ENCODE results near the gene PCDH12.

The PCDH12 gene

DNA sequence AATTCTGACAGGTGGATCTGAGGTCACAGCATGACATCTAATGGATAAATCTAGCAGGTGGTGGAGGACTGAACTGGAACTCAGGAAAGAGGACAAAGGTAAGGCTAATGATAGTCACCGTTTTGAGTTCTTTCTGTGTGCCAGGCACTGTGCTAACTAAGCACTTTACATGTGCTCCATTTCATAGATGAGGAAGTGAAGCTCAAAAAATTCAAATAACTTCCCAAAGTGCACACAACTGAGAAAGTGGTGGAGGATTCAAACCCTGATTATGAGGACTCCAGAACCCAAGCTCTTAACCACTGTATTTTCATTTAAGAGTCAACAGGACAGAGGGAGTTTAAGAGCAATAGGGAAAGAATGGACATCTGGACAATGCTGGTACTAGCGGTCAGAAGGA is 41.5 kb downstream of the PCDH12 start:
- Histone ChIP-seq H3K4me3 (ENCODE audit: low read length, poor library complexity, severe bottlenecking) (no peak overlapping the region), H3K9ac (ENCODE audit: low read depth, low read length, poor library complexity, severe bottlenecking) (no peak overlapping the region), H3K79me2 (ENCODE audit: insufficient read depth, low read length) (no peaks in the 10 kb centered on the region), H3K36me3 (ENCODE audit: insufficient read depth, low read length) (no peaks in the 10 kb centered on the region), H3K4me1 (ENCODE audit: insufficient read depth, low read length, poor library complexity, severe bottlenecking) (no peaks in the 10 kb centered on the region), H4K20me1 (ENCODE audit: insufficient read depth, low read length, poor library complexity, severe bottlenecking) (no peaks in the 10 kb centered on the region), H3K9me2 (replicated peaks; ENCODE audit: low read depth, low read length) (no peaks in the 10 kb centered on the region), H3K9me3 (ENCODE audit: insufficient read depth, low read depth, low read length) (no peaks in the 10 kb centered on the region), H3F3A (ENCODE audit: low read depth) (no peaks in the 10 kb centered on the region), H2AFZ (ENCODE audit: low read length) (no peak overlapping the region), H3K4me2 (ENCODE audit: low read depth, low read length, poor library complexity, severe bottlenecking) (no peak overlapping the region), H3K27me3 (ENCODE audit: insufficient read depth, low read length, poor library complexity, severe bottlenecking) (no peaks in the 10 kb centered on the region)
- TF ChIP-seq CTCF (conservative IDR thresholded peaks at IDR 0.05; ENCODE audit: low read length) (no peak), EZH2phosphoT487 (IDR thresholded peaks at IDR 0.05; ENCODE audit: borderline replicate concordance) (no peak)

DNA sequence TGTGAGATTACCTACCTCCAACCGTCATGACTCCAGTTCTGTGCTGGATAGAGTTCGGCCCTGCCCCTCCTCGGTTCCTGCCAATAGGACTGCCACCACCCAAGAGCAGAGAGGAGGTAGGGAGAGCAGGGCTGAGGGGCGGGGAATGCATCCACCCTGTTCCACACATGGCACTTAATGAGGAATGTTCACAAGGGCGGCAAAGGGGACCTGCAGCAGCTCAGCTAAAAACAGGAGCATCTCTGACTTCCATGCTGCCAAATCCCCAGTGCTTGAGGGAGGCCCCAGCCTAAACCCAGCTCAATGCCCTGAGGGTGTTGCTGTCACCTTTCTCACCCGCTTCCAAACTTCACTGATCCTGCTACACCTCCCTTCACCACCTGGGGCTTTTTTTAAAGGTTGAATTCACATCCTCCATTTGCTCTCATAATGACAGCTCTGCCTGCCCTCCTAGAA is 42.1 kb downstream of the PCDH12 start:
- Histone ChIP-seq H3K9me2 (replicated peaks; ENCODE audit: low read depth, low read length) (no peaks in the 10 kb centered on the region), H2AFZ (ENCODE audit: low read length) (no peak overlapping the region), H3K4me3 (ENCODE audit: low read length, poor library complexity, severe bottlenecking) (no peak overlapping the region), H4K20me1 (ENCODE audit: insufficient read depth, low read length, poor library complexity, severe bottlenecking) (no peaks in the 10 kb centered on the region), H3K79me2 (ENCODE audit: insufficient read depth, low read length) (no peaks in the 10 kb centered on the region), H3K4me1 (ENCODE audit: insufficient read depth, low read length, poor library complexity, severe bottlenecking) (no peaks in the 10 kb centered on the region), H3K36me3 (ENCODE audit: insufficient read depth, low read length) (no peaks in the 10 kb centered on the region), H3K9me3 (ENCODE audit: insufficient read depth, low read depth, low read length) (no peaks in the 10 kb centered on the region), H3K27me3 (ENCODE audit: insufficient read depth, low read length, poor library complexity, severe bottlenecking) (no peaks in the 10 kb centered on the region), H3K4me2 (ENCODE audit: low read depth, low read length, poor library complexity, severe bottlenecking) (no peak overlapping the region), H3F3A (ENCODE audit: low read depth) (no peaks in the 10 kb centered on the region), H3K9ac (ENCODE audit: low read depth, low read length, poor library complexity, severe bottlenecking) (no peak overlapping the region)
- no peak for TF ChIP-seq CTCF (conservative IDR thresholded peaks at IDR 0.05; ENCODE audit: low read length)
- no peak for TF ChIP-seq EZH2phosphoT487 (IDR thresholded peaks at IDR 0.05; ENCODE audit: borderline replicate concordance)

DNA sequence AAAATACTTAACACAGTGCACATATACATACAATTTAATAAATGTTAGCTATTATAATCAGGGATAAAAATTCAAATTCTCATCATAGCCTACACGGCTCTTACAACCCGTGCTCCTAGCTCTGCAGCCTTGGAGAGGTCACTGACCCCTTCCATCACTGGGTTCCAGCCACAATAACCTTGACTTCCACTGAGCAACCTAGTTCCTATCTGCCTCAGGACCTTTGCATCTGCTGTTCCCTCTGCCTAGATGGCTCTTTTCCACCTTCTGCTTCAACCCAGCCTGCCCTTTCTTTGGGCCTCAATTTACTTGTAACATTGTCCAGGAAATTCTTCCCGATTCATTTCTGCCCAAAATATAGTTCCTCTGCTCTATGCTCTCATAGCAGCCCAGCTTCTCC is 43.2 kb downstream of the PCDH12 start:
- TF ChIP-seq CTCF (conservative IDR thresholded peaks at IDR 0.05; ENCODE audit: low read length) (no peak), EZH2phosphoT487 (IDR thresholded peaks at IDR 0.05; ENCODE audit: borderline replicate concordance) (no peak)
- Histone ChIP-seq H3K4me2 (ENCODE audit: low read depth, low read length, poor library complexity, severe bottlenecking) (no peak overlapping the region), H3K79me2 (ENCODE audit: insufficient read depth, low read length) (no peaks in the 10 kb centered on the region), H3K4me3 (ENCODE audit: low read length, poor library complexity, severe bottlenecking) (no peak overlapping the region), H3K9me3 (ENCODE audit: insufficient read depth, low read depth, low read length) (no peaks in the 10 kb centered on the region), H3K27me3 (ENCODE audit: insufficient read depth, low read length, poor library complexity, severe bottlenecking) (no peaks in the 10 kb centered on the region), H2AFZ (ENCODE audit: low read length) (no peak overlapping the region), H3K4me1 (ENCODE audit: insufficient read depth, low read length, poor library complexity, severe bottlenecking) (no peaks in the 10 kb centered on the region), H3F3A (ENCODE audit: low read depth) (no peaks in the 10 kb centered on the region), H4K20me1 (ENCODE audit: insufficient read depth, low read length, poor library complexity, severe bottlenecking) (no peaks in the 10 kb centered on the region), H3K9me2 (replicated peaks; ENCODE audit: low read depth, low read length) (no peaks in the 10 kb centered on the region), H3K36me3 (ENCODE audit: insufficient read depth, low read length) (no peaks in the 10 kb centered on the region), H3K9ac (ENCODE audit: low read depth, low read length, poor library complexity, severe bottlenecking) (no peak overlapping the region)

Measured in Loucy (cell line).